Epidermal melanocyte (primary cell): ENCODE data around the gene SLC7A11.

Source experiments
- DNase-seq: peaks from one replicate; pipeline ENCODE4 v3.0.0; 2011; ENCODE audit warnings: low spot score; ENCODE audit not compliant: insufficient read length

SLC7A11 gene

GRCh38 chr4:138164208-138164607, 77.9 kb downstream of the SLC7A11 start:
- DNase-seq = no peak

- DNase-seq = no peak
Observed at GRCh38 chr4:138163171-138163570, 79.0 kb downstream of the SLC7A11 start.

GRCh38 chr4:138162259-138162658, 79.9 kb downstream of the SLC7A11 start:
- no peak for DNase-seq

DNA sequence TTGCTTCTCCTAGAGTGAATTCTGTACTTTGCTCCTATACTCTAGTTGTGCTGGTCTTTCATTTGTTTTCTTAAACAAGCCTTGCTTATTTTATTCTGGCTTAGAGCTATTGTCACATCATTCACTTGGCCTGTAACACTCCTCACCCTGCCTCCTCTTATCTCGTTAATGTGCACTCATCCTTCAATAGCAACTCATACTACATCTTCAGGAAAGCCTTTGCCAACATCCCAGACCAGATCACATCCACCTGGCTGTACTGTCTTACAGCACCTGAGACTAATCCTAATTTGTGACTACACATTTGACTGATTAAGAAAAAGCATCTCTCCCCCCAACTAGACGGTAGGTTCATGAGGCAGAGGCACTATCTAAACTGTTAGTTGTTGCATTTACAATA, 80.8 kb downstream of the SLC7A11 start:
- DNase-seq = no peak

- DNase-seq = no peak
Observed at GRCh38 chr4:138158746-138159297, 83.3 kb downstream of the SLC7A11 start.

GRCh38 chr4:138140879-138141278, 101.3 kb downstream of the SLC7A11 start:
- no peak for DNase-seq

GRCh38 chr4:138138774-138139173, 103.4 kb downstream of the SLC7A11 start:
- no peak for DNase-seq

DNA sequence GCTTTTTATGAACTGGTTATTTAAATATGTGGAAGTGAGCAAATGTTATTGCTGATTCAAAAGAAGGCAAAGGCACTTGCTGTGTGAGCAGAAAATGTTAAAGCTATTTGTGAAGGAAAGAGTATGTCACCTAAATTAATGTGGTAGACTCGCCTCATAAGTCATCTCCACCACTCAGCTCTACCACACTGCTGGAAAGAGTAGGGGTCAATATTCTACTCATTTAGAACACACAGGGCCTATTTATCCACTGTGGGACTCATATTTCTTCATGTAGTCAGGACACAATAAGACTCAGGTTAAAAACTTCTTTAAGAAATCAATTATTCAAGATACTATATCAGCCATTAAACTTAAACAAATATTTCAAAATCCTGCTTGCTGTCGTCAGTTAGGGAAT, 106.5 kb downstream of the SLC7A11 start:
- no peak for DNase-seq

GRCh38 chr4:138118270-138118669, 123.9 kb downstream of the SLC7A11 start:
- DNase-seq = no peak

DNA sequence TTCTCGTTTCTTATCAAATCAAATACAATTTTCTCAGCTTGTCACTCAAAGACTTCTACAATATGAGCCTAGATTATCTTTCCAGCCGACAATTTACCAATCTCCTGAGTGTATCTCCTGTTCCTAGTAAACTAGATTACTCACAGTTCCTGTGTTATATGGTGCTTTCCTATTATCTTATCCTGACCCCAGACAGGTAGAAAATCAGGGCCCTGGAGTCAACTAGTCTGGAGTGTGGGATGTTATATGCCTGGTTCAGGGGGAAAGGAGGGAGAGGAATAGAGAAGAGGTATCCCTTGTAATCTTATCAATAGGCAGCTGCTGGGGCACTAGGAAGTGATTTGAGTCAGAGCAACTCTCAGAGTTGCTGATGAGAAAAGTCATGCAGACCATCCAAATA, 127.1 kb downstream of the SLC7A11 start:
- no peak for DNase-seq

DNA sequence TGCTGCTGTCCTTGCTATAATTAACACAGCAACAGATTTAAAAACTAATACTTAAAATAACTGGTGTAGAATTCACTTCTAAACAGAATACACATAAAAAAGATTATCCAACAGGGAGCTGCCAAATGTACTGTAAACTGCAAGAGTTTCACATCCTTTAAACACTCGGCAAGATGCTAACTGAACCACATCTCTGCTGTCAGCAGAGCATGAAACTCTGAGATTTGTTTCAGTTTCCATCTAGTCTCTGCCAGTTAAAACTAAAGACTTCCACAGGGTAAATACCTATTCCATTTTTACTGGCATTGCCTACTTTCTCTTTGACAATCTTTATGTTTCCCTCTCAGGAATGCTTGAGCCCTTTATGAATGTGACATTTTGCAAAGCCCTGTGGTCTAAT, 127.7 kb downstream of the SLC7A11 start:
- DNase-seq = no peak
